ENCODE measurements around the gene GSG1L. TPM values are rescaled to one million over a fixed set of nuclear protein-coding genes. Genes with fewer than 3 reads are reported as not detected.

The GSG1L gene
- polyA plus RNA-seq, 4 donors = 0.09 to 0.22 TPM; not detected in 2

DNA sequence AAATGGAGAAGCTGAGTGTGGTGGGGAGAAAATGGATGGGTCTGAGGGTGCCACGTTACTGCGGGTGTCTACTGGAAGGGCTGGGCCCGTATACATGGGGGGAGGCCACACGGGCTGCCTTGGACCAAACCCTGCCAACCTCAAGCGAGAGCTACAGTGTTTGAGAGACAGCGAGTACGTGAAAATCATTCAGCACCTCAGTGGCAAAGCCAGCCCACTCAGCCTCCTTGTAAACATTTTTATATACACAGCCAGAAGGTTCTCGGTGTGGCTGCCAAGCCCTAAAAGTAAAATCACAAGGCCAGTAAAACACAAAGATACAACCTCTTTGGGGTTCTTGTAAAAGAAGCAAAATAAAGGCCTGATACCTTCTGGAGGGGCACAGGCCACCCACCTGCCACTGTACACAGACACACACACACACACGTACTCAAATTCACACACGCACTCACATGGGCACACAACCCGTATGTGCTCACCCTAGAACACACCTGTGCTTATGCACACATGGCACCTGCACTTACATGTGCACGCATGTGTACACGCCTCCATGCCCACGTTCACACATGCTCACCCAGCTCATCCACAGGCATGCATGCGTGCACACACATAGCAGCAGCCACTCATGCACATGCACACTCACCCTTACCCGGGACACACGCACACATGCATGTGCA lies 102.8 kb downstream of the GSG1L start:
- no peak for FAIRE-seq
- Histone ChIP-seq H3K36me3 (ENCODE audit: control insufficient read depth in 3 of 3, insufficient read depth in 2 of 3, low read depth in 1 of 3, low read length in 3 of 3) (no peaks in the 10 kb centered on the region), H3K9me3 (ENCODE audit: control insufficient read depth in 2 of 2, insufficient read depth in 1 of 2, low read depth in 1 of 2, low read length in 1 of 2) (peaks cover 0 to 3% of the 10 kb centered on the region in 2 donors), H3K27me3 (ENCODE audit: control insufficient read depth in 3 of 3, insufficient read depth in 3 of 3, low read length in 3 of 3) (peaks cover 0 to 2% (median 0%) of the 10 kb centered on the region in 3 donors), H3K27ac (ENCODE audit: low read depth in 1 of 3, low read length in 2 of 3) (no peak overlapping the region), H3K4me3 (ENCODE audit: low read depth in 1 of 3, low read length in 3 of 3) (no peak overlapping the region), H3K4me1 (ENCODE audit: control insufficient read depth in 3 of 3, insufficient read depth in 2 of 3, low read depth in 1 of 3, low read length in 2 of 3) (no peaks in the 10 kb centered on the region)
- DNase-seq = no peak
- WGBS, 3 donors = 83 to 86% (median 83%) methylated on average over 17 of the region's 17 CpGs

DNA sequence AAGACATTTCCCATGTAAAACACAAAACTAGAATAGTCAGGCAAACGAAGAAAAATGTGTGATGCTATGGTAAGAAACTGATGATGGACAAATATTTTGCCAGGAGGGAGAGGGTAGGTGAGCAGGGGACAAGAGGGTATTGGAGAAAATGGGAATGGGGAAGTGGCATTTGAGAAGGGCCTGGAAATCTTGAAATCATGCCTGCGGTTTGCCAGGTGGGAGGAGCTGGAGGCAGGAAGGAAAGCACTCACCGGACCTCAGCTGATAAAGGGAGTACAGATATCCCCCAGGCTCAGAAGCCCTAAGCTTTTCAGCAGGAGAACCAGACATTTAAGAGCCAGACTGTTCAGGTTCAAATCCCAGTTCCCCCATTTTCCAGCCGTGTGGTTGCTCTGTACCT lies 103.6 kb downstream of the GSG1L start:
- H3K36me3 ChIP-seq (ENCODE audit: control insufficient read depth in 3 of 3, insufficient read depth in 2 of 3, low read depth in 1 of 3, low read length in 3 of 3) = no peaks in the 10 kb centered on the region
- peaks cover 0 to 3% of the 10 kb centered on the region in 2 donors for H3K9me3 ChIP-seq (ENCODE audit: control insufficient read depth in 2 of 2, insufficient read depth in 1 of 2, low read depth in 1 of 2, low read length in 1 of 2)
- WGBS, 3 donors = 30 to 42% (median 32%) methylated on average over 4 of the region's 4 CpGs
- no peaks in the 10 kb centered on the region for H3K4me1 ChIP-seq (ENCODE audit: control insufficient read depth in 3 of 3, insufficient read depth in 2 of 3, low read depth in 1 of 3, low read length in 2 of 3)
- no peak overlapping the region for H3K4me3 ChIP-seq (ENCODE audit: low read depth in 1 of 3, low read length in 3 of 3)
- FAIRE-seq (no peak), DNase-seq (no peak)
- no peak overlapping the region for H3K27ac ChIP-seq (ENCODE audit: low read depth in 1 of 3, low read length in 2 of 3)
- peaks cover 0 to 2% (median 0%) of the 10 kb centered on the region in 3 donors for H3K27me3 ChIP-seq (ENCODE audit: control insufficient read depth in 3 of 3, insufficient read depth in 3 of 3, low read length in 3 of 3)

DNA sequence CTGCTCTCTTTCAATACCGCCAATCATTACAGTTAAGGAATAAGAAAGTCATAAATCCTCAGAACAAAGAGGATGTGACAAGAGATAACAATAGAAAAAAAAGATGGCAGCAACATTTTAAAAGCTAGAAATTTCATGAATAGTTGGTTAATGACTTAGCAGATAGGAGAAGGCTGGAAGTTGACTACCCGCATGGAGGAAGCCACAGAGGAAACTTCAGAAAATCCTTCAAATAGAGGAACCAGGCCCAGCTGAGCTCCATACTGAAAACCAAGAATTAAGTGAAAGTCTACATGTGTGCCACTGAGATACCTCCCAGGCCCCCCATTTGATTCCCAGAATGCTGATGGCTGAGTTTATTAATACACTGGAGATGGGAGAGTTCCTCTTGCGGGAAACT lies 109.3 kb downstream of the GSG1L start:
- H3K36me3 ChIP-seq (ENCODE audit: control insufficient read depth in 3 of 3, insufficient read depth in 2 of 3, low read depth in 1 of 3, low read length in 3 of 3) = no peaks in the 10 kb centered on the region
- DNase-seq (no peak), FAIRE-seq (no peak)
- no peak overlapping the region for H3K4me3 ChIP-seq (ENCODE audit: low read depth in 1 of 3, low read length in 3 of 3)
- no peaks in the 10 kb centered on the region for H3K4me1 ChIP-seq (ENCODE audit: control insufficient read depth in 3 of 3, insufficient read depth in 2 of 3, low read depth in 1 of 3, low read length in 2 of 3)
- 56 to 82% (median 64%) methylated on average over 3 of the region's 3 CpGs for WGBS, 3 donors
- H3K9me3 ChIP-seq (ENCODE audit: control insufficient read depth in 2 of 2, insufficient read depth in 1 of 2, low read depth in 1 of 2, low read length in 1 of 2) = no peaks in the 10 kb centered on the region
- peaks cover 0 to 2% (median 0%) of the 10 kb centered on the region in 3 donors for H3K27me3 ChIP-seq (ENCODE audit: control insufficient read depth in 3 of 3, insufficient read depth in 3 of 3, low read length in 3 of 3)
- H3K27ac ChIP-seq (ENCODE audit: low read depth in 1 of 3, low read length in 2 of 3) = no peak overlapping the region

DNA sequence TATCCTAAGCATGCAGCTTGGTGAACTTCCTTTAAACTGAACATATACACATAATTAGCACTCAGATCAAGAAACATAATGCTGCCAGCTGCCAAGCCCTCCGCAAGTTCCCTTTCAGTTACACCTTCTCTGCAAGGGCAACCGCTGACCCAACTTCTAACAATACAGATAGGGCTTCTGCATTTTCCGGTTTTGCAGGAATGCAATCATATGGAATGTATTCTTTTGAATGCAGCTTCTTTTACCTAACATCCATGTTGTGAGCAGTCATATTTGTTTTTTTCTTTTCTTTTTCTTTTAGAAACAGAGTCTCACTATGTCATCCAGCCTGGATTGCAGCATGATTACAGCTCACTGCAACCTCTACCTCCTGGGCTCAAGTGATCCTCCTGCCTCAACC lies 110.7 kb downstream of the GSG1L start:
- H3K9me3 ChIP-seq (ENCODE audit: control insufficient read depth in 2 of 2, insufficient read depth in 1 of 2, low read depth in 1 of 2, low read length in 1 of 2) = no peaks in the 10 kb centered on the region
- 75 to 80% (median 79%) methylated on average over 3 of the region's 3 CpGs for WGBS, 3 donors
- DNase-seq = no peak
- no peaks in the 10 kb centered on the region for H3K36me3 ChIP-seq (ENCODE audit: control insufficient read depth in 3 of 3, insufficient read depth in 2 of 3, low read depth in 1 of 3, low read length in 3 of 3)
- no peaks in the 10 kb centered on the region for H3K4me1 ChIP-seq (ENCODE audit: control insufficient read depth in 3 of 3, insufficient read depth in 2 of 3, low read depth in 1 of 3, low read length in 2 of 3)
- peaks cover 0 to 2% (median 0%) of the 10 kb centered on the region in 3 donors for H3K27me3 ChIP-seq (ENCODE audit: control insufficient read depth in 3 of 3, insufficient read depth in 3 of 3, low read length in 3 of 3)
- no peak for FAIRE-seq
- H3K4me3 ChIP-seq (ENCODE audit: low read depth in 1 of 3, low read length in 3 of 3) = no peak overlapping the region
- no peak overlapping the region for H3K27ac ChIP-seq (ENCODE audit: low read depth in 1 of 3, low read length in 2 of 3)

DNA sequence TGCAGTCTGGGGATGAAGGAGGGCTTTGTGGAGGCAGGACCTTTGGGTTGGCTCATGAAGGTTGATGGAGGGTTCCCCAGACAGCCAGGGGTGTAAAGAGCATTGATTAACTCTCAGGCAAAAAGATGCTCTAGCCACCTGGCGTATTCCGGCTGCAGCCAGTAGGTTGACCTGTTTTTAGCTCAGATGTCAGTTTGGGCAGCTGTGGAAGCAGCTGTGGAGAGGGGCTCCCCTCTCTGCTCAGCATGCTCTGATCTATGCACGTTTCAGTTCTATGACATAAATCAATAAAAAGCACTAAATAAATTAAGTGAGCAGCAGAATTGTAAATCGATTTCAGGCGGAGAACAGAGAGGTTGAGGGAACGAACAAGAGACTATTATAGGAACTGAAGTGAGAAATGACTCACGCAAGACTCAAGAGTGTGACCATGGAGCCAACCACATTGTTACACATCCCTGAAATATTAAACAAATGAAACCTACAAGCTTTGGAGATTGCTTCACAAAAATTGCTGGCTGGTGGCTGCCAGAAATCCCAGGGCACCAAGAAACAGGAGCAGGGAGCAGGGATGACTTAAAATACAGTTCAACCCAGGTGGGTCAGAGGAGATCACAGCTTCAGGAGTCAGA lies 111.9 kb downstream of the GSG1L start:
- H3K9me3 ChIP-seq (ENCODE audit: control insufficient read depth in 2 of 2, insufficient read depth in 1 of 2, low read depth in 1 of 2, low read length in 1 of 2) = no peaks in the 10 kb centered on the region
- 71 to 76% (median 76%) methylated on average over 7 of the region's 7 CpGs for WGBS, 3 donors
- FAIRE-seq (no peak), DNase-seq (no peak)
- H3K4me1 ChIP-seq (ENCODE audit: control insufficient read depth in 3 of 3, insufficient read depth in 2 of 3, low read depth in 1 of 3, low read length in 2 of 3) = no peaks in the 10 kb centered on the region
- no peak overlapping the region for H3K27ac ChIP-seq (ENCODE audit: low read depth in 1 of 3, low read length in 2 of 3)
- no peaks in the 10 kb centered on the region for H3K27me3 ChIP-seq (ENCODE audit: control insufficient read depth in 3 of 3, insufficient read depth in 3 of 3, low read length in 3 of 3)
- H3K36me3 ChIP-seq (ENCODE audit: control insufficient read depth in 3 of 3, insufficient read depth in 2 of 3, low read depth in 1 of 3, low read length in 3 of 3) = no peaks in the 10 kb centered on the region
- H3K4me3 ChIP-seq (ENCODE audit: low read depth in 1 of 3, low read length in 3 of 3) = no peak overlapping the region

DNA sequence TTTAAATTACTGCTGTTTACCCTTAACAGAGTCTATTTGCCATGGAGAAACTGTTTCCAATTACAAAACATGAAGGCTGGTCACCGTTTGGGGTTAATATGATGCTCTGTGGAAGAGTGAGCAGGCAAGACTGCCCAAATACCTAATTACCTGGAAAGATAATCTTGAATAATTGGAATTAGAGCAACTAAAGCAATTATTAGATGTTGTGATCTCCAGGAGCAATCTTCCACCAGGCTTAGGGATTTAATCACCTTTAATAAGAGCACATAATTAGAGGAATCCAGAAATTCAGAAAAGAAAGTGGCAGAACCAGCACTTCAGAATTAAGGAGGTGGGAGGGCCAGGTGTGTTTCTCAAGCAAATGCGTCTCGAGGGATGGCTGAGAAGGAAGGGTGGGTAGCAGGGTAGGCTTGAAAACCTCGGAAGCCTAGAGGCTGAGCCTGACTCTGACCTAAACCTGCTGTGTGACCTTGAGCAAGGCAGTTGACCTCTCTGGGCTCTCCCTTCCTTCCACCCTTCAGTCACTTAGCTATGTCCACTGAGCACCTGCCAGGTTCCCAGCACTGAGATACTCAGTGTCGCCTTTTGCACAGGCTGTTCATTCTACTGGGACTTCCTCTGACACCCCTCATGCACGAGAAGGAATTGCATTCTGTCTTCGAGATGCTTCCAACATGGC lies 113.2 kb downstream of the GSG1L start:
- 79 to 83% (median 80%) methylated on average over 7 of the region's 7 CpGs for WGBS, 3 donors
- H3K27me3 ChIP-seq (ENCODE audit: control insufficient read depth in 3 of 3, insufficient read depth in 3 of 3, low read length in 3 of 3) = no peaks in the 10 kb centered on the region
- DNase-seq = no peak
- H3K36me3 ChIP-seq (ENCODE audit: control insufficient read depth in 3 of 3, insufficient read depth in 2 of 3, low read depth in 1 of 3, low read length in 3 of 3) = no peaks in the 10 kb centered on the region
- FAIRE-seq = no peak
- no peak overlapping the region for H3K4me3 ChIP-seq (ENCODE audit: low read depth in 1 of 3, low read length in 3 of 3)
- H3K9me3 ChIP-seq (ENCODE audit: control insufficient read depth in 2 of 2, insufficient read depth in 1 of 2, low read depth in 1 of 2, low read length in 1 of 2) = no peaks in the 10 kb centered on the region
- H3K27ac ChIP-seq (ENCODE audit: low read depth in 1 of 3, low read length in 2 of 3) = no peak overlapping the region
- no peaks in the 10 kb centered on the region for H3K4me1 ChIP-seq (ENCODE audit: control insufficient read depth in 3 of 3, insufficient read depth in 2 of 3, low read depth in 1 of 3, low read length in 2 of 3)

DNA sequence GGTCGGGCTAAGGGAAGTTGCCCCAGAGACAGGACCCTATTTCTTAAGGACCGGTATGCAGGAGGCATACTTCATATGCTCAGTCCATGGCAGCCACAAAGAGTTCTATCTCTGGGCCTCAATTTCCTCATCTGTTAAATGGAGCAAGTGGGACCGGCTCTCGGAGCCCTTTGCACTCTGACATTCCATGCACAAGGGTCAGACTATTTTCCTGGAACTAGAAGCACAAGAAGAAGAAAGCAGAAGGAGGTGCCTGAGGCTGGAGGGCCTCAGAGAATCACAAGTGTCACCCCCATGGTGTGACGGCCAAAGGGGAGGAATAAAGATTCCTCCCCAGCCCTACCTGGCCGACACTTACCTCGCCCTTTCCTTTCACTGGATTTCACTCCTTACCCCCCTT lies 115.8 kb downstream of the GSG1L start:
- Histone ChIP-seq H3K4me1 (ENCODE audit: control insufficient read depth in 3 of 3, insufficient read depth in 2 of 3, low read depth in 1 of 3, low read length in 2 of 3) (no peaks in the 10 kb centered on the region), H3K27me3 (ENCODE audit: control insufficient read depth in 3 of 3, insufficient read depth in 3 of 3, low read length in 3 of 3) (no peaks in the 10 kb centered on the region), H3K27ac (ENCODE audit: low read depth in 1 of 3, low read length in 2 of 3) (no peak overlapping the region), H3K9me3 (ENCODE audit: control insufficient read depth in 2 of 2, insufficient read depth in 1 of 2, low read depth in 1 of 2, low read length in 1 of 2) (no peaks in the 10 kb centered on the region), H3K4me3 (ENCODE audit: low read depth in 1 of 3, low read length in 3 of 3) (no peak overlapping the region), H3K36me3 (ENCODE audit: control insufficient read depth in 3 of 3, insufficient read depth in 2 of 3, low read depth in 1 of 3, low read length in 3 of 3) (no peaks in the 10 kb centered on the region)
- WGBS, 3 donors = 65 to 76% (median 68%) methylated on average over 7 of the region's 7 CpGs
- FAIRE-seq (no peak), DNase-seq (no peak)

DNA sequence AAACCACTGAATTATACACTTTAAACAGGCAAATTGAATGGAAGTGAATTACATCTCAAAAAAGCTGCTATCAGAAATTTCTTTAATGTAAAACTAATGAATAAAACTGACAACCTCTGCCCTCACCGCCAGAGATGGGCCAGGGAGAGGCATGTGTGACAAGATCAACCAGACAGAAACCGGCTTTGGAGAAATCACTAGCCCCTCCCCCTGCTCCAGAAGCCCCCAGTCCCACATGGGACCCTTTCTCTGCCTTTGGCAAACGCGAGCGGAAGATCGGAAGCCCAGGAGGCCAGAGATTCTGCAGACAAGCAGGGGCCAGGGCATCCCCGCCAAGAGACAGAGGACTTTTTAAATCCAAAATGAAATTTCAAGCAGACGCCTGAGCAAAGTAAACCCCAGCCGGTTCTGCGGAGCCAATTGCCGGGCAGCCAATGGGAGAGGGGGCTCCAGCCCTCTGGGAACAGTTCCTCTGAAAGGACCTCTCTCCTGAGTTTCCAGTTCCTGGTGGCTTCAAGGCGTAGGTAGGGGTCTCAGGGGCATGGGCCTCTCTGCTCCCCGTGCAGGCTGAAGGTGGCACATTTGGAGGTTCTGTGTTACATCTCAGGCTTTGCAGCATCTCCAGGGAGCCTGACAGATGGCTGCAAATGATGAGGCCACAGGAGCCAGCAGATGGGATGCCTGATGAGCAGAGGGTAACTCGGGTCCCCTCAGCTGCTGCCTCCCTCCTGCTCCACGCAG lies 118.1 kb downstream of the GSG1L start:
- no peak overlapping the region for H3K4me3 ChIP-seq (ENCODE audit: low read depth in 1 of 3, low read length in 3 of 3)
- WGBS, 3 donors = 23 to 34% (median 26%) methylated on average over 15 of the region's 15 CpGs
- no peaks in the 10 kb centered on the region for H3K9me3 ChIP-seq (ENCODE audit: control insufficient read depth in 2 of 2, insufficient read depth in 1 of 2, low read depth in 1 of 2, low read length in 1 of 2)
- DNase-seq (no peak), FAIRE-seq (no peak)
- no peaks in the 10 kb centered on the region for H3K27me3 ChIP-seq (ENCODE audit: control insufficient read depth in 3 of 3, insufficient read depth in 3 of 3, low read length in 3 of 3)
- no peak overlapping the region for H3K27ac ChIP-seq (ENCODE audit: low read depth in 1 of 3, low read length in 2 of 3)
- H3K4me1 ChIP-seq (ENCODE audit: control insufficient read depth in 3 of 3, insufficient read depth in 2 of 3, low read depth in 1 of 3, low read length in 2 of 3) = no peaks in the 10 kb centered on the region
- no peaks in the 10 kb centered on the region for H3K36me3 ChIP-seq (ENCODE audit: control insufficient read depth in 3 of 3, insufficient read depth in 2 of 3, low read depth in 1 of 3, low read length in 3 of 3)
